ENCODE data around the gene KLHL22.
A peak's percentile ranks its signal among the peaks of the same experiment; 100 is the strongest.
"Not testable (repeated sequence)": the region's sequence is repeated elsewhere in the genome, so short reads cannot be mapped to it uniquely, and the experiment has no call there.

Gene KLHL22

DNA sequence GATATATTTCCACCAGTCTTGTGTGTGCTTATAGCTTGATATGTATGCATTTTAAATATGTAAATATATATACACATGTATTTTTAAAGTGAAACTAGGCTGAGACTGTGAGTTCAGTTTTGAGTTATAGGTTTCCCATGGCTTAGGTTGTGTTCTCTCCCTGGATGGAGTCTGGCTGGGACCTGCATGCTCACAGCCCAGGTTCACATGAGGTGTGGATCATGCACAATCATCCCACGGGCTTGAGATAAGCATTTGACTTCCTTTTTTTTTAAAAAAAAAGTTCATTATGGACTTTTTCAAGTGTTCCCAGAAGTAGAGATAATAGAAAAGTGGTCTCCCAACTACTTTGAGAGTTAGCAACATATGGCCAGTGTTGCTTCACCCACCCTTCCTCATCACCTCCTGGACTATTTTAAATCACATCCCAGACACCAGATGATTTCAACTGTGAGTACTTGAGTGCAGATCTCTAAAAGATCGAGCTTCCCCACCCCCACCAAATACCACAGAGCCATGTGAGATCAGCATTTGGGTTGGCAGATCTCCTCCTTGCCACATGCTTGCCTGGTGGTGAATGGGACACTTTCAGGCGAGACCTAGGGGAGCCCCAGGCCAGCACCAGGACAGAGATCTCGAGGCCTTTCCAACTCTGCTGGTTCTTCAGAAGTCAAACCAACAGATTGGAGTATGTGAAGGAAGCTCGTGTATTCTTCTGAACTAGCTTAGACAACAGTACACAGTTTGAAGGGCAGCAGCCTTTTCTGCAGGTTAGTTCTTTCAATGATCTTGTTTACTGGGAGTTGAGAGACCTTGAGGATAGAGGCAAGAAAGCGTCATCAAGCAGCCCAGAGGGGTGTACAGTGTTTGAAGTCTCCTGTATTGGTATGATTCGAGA is 27.7 kb upstream of the KLHL22 start:
- no peak for DNase-seq (ENCODE audit: low spot score)

DNA sequence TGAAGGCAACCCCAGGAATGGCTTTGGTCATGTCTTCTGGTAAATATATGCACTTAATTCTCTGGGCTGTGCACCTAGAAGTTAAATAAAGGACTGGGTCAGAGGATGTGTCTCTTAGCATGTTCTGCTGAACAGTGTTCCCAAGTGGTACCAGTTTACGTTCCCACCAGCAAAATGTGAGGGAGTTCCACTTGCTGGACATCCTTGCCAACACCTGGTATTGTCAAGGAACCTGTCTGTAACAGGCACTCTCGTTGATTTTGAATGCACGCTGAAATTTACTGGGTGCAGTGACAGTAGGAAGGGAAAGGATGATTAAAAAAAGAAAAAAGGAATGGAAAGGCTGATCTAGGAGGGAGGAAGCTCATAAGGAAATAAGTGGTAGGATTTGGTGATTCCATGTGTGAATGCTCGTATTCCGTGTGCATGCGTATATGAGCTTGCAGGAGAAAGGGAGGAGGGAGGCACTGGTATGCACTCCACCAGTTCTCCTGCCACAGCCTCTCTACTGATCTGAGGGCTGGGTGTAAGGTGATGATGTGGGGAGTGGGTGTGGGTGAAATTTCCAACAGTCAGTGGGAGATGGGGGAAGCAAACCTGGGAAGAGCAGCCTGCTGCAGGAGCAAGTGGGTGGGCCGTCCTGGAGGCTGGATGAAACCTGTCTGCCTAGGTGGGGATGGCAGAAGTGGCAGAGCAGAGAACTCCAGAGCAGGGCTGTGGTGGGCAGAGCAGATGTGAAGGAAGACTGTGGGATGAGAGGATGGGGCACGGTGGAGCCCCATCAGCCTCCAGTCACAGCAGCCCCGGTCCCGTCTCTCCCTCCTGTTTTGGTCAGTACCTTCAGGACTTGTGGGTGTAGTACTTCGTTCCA is 26.8 kb upstream of the KLHL22 start:
- DNase-seq (ENCODE audit: low spot score) = no peak

DNA sequence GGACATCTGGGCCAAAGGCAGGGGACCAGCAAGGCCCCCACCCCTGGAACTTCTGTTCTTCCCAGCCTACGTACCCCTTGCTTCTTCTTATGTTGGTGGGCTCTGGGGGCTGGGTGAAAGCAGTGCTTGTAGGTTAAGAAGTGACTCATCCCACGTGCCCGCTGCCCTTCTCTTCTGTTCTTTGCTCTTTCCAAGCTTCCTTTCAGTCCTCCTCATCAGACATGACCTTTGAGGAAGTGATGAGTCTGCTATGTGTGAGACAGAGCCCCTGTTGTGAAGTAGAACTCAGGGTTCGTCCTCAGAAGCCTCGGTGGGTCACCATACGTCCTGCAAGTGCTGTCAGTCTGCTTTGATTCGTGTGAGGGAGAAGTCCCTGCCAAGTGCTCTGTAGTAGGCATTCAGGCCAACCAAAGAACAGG is 24.5 kb upstream of the KLHL22 start:
- no peak for DNase-seq (ENCODE audit: low spot score)

DNA sequence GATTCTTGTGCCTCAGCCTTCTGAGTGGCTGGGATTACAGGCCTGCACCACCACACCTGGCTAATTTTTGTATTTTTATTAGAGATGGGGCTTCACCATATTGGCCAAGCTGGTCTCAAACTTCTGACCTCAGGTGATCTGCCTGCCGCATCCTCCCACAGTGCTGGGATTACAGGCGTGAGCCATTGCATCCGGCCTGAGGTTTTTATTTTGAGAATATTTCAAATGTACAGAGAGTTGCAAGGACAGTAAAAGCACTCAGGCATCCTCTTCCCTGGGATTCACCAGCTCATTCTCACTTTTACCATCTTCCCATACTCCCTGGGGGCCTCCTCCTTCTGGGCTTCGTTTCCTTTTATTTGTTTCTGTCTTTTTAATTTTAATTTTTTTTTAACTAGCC is 24.0 kb upstream of the KLHL22 start:
- no peak for DNase-seq (ENCODE audit: low spot score)

DNA sequence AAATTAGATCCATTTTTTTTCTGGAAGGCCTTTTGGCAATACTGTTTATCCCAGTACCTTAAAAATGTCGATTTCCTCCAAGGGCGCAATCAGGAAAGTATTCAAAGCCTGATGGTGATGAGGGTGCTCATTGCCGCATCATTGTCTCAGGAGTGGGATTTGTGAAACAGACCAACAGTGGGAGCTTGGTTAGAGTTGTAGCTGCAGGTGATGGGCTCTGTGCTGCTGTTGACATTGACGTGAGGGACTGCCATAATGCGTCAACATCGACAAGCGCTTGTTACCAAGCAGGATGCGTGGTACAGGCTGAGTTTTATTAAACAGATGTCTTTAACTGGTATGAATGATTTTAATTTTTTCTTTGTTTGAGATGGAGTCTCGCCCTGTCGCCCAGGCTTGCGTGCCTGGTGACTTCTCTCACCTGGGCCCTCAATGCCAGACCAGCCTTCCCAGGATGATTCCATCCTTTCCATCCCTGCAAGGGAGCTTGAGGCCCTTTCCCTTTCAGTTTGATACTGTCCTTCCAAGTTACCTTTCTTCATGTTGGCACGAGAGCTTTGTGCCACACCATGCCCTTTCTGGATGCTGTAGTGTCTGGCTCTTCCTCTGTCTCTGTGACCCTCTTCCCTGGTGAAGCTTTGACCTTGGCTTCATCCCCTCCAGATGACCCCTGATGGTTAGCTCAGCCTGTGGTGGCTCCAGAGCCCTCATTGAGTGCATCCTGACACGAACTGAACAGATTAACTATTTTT is 22.4 kb upstream of the KLHL22 start:
- DNase-seq (ENCODE audit: low spot score) = no peak

DNA sequence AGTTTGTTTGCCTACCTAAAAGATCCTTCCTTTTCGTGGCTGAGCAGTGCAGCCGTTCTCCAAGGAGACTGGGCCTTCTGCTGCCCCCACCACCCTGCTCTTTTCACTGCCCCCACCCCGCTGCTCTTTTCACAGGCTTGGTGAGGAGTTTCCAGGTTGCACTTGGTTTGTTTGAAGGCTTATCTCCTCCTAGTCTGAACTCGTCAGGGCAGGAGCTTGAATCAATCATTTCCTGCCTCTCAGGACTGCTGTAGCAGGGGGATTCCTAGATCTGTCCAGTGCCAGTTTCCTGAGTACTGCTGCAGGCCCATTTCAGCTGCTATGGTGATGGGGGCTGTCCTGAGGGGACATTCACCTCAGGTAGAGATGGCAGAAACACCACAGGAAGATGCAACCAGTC is 21.8 kb upstream of the KLHL22 start:
- DNase-seq (ENCODE audit: low spot score) = no peak

DNA sequence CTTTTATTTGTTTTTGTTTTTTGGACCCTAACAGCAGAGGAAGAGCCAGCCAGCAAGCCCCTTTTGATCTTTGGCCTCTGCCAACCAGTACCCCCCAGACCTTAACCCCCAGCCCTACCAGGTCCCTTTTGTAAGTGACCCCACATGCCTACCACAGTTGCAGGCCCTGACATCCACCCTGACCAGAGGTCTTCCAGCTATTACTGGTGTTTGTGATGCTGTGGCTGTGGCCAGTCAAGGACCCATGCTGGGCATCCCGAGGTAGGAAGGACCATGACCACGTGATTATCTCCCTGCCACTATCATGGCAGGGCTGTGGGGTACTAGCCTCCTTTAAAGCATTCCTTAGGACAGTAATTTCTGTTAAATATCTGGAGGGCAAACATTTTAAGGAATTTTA is 20.8 kb upstream of the KLHL22 start:
- no peak for DNase-seq (ENCODE audit: low spot score)

DNA sequence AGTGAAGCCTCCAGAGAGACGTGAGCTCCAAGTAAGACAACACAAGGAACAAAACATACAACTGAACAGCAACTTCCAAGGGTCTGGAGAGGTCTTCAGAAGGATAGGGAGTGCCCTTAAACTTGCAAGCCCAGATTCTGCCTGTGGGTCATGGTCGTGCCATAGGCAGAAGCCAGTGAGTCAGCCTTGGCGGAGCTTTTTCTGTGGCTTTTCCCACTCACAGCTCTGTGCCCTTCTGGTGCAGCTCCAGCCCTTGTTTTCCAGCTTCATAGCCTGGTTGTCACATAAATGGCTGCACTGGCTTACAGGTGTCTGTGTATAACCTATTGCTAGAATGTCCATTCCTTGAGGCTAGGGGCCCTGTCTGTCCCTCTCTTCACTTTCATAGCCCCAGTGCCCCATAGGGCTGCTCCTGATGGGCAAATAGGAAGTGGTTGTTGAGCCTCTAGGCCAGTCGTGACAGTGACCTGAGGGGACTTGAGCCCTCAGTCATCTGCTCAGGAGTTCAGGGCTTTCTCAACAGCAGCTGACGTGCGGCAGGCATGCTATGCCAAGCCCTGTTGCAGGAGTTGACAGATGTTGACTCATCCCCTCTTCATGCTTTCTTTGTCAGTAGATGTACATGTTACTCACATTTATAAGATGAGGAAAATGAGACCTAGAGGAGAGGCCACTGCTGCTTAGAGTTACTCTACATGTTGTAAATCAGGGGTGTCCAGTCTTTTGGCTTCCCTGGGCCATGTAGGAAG is 19.2 kb upstream of the KLHL22 start:
- DNase-seq (ENCODE audit: low spot score) = no peak

DNA sequence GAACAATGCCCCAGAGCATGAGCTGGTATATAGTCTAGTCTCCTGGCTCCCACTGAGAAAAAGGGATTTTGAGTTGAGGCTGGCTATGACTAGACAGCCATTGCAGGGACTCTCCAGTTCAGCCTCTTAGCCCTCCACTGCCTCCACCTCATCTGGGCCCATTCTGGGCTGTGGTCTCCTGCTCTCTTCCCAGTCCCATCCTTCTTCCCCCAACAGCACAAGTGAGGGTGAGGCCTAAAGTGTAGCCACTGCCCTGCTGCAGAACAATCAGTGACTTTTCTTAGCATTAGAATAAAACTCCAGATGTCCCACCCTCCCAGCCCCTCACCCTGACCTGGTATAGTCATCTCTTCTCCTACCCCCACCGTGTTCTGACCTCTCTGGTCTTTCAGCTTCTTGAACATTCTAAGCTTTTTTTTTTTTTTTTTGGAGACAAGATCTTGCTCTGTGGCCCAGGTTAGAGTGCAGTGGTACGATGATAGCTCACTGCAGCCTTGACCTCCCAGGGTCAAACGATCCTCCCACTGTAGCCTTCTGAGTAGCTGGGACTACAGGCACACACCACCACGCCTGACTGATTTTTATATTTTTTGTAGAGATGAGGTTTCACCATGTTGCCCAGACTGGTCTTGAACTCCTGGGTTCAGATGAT is 16.1 kb upstream of the KLHL22 start:
- DNase-seq (ENCODE audit: low spot score) = no peak

DNA sequence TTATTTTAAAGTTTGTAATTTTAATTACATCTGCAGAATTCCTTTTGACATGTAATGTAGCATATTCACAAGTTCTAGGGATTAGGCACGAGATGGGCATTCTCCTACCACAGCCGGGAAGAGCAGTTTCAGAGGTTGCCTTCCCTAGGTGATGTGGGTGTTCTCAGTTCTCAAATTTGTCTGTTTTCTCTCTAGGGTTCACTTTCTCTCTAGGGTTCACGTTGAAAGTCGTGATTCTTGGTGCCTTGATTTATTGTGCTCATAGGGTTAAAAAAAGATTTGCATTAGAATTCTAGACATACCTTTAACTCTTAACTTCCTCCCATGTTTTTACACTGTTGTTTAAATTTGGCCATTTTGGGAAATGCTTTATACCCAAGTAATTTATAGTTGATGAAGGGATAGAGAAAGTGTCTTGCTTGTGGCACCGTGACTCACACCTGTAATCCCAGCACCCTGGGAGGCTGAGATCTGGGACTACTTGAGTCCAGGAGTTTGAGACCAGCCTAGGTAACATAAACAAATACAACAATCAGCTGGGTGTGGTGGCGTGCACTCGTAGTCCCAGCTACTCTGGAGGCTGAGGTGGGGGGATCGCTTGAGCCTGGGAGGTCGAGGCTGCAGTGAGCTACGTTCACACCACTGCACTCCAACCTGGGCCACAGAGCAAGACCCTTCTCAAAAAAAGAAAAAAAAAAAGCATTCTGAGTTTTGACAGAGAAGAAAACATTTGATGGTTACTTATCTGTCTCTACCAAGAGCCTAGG is 15.4 kb upstream of the KLHL22 start:
- DNase-seq (ENCODE audit: low spot score) = no peak

DNA sequence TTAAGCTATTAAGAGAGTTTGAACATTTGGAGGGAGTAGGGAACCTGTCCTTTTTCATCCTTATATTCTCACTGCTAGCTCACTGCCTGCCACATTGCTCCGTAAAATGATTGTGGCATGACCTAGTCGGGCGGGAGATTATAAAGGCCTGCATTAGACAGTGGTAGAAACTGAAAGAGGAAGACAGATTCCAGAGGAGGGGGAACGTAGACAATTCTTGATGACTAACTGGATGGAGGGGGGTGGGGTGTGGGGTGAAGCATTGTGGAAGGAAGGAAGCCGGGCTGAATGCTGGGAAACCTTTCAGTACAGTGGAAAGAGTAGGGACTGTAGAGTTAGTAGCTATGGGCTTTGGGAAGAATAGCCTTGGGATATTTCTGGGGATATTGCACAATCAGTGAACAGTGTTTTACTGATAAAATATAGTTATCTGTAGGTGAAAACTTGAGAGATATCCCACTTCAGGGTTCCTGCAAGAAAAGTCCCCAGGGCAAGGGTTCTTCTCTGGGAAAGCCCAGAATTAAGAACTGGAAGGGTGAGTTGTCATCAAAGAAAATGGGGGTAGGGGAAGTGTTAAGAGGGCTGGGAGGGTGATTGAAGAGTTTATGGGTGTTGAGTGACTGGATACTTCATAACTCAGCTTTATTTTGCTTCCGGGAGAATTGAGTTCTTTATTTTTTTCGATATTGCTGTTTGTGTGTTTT is 13.9 kb upstream of the KLHL22 start:
- peak; percentile 58 for DNase-seq (ENCODE audit: low spot score)

DNA sequence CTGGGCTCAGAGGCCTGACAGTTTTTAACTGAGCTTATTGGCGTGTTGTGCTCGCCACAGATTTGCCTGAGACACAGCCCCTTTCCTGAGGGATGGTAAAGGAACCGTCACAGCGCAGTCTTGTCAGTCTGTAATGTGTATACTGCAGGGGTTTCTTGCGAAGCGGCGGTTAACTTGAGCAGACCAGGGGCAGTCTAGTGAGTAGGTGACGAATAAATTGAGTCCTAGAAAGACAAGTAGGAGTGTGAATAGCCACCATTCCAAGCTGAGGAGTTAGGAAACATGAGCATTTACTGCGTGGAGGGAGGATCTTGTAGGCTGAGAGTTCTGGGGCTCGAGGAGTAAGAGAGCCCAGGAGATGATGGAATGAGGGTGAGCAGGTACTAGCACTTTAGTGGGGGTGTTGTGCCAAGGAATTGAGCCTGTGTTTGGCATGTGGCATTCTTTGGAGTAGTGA is 13.2 kb upstream of the KLHL22 start:
- no peak for DNase-seq (ENCODE audit: low spot score)

DNA sequence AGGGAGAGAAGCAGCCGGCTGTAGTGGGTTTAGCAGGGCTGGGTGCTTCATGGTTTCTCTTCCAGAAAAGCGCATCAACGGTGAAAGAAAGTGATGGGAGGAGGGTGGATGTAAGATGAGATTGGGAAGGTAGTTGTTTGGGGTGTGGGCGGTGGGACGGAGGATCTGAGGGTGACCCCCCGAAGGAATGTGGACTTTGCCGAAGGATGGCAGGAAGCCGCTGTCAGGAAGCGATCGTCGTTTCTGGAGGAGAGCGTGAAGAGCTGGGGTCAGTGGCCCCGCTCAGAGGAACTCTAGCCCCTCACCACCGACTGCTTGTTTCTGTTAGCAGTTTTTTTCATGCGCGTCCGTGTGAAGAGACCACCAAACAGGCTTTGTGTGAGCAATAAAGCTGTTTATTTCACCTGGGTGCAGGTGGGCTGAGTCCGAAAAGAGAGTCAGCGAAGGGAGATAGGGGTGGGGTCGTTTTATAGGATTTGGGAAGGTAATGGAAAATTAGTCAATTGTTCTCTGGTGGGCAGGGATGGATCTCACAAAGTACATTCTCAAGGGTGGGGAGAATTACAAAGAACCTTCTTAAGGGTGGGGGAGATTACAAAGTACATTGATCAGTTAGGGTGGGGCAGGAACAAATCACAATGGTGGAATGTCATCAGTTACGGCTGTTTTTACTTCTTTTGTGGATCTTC is 12.6 kb upstream of the KLHL22 start:
- DNase-seq (ENCODE audit: low spot score) = not testable (repeated sequence)

DNA sequence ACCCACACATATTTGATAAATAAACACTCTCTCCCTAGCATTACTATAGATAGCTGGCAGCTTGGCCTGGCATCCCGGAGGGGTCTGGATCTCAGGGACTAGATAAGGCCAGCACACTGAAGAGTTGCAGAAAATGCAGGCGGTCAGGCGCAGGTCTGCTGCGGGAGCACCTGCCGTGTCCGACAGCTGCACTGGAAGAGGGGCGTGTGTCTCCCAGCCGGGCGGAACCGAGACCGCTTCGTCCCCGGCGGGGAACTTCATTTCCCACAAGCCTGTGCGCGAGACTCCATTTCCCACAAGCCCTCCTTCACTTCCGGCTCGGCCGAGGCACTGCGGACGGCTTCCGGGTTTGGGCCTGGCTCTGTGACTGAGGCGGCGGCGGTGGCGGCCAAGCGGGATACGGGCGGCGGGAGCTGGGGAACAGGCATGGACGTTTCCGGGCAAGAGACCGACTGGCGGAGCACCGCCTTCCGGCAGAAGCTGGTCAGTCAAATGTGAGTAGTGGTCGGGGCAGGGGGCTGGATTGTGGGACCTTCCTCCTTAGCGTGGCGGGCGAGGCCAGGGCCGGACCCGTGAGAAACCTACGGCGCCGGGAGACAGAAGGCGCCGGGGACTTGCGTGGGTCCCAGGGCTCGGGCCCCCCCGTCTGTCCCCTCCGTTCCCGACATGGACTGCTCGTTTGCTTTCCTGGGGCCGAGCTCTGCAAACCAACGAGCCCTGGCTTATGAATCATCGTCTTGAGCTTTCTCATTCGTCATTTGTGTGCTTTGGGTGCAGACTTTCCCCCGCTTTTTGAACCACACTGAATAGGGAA is 11.9 kb upstream of the KLHL22 start, which contains the start of gene MED15:
Gene MED15, plus strand, starts transcription at position 358 of the 814 bp plus-strand sequence. Its CDS starts 69 bp downstream, at position 427.
- peak; percentile 87 for DNase-seq (ENCODE audit: low spot score)

DNA sequence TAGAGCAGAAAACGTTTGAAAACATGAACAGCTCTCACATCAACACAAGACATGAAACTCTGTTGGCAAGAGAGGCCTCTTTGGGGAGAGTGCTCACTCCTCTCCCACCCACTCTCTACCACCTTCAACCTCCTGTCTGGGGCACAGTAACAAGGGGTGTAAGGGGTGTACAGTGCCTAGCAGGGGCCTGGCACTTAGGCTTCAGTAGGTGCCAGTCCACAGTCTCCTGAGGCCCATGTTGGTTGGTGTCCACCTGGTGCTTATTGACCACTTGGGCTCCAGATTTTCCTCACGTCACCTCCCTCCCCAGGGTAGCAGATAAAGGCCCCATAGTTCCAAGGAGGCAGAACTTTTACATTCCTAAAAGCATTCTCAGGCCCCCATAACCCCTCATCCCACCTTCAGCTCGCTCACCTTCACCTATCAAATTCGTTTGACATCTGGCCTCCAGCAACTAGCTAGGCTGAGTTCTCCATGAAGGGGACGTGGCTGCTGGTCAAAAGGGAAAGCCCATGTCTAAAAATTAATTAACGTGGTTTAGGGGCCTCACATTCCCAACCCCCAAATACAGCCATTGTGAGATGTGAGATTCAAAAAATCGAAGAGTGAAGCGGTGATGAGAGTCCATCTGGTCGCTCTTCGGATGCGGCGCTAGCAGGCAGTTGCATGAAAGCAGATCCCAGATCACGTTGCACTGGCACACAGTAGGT is 11.1 kb upstream of the KLHL22 start:
- DNase-seq (ENCODE audit: low spot score) = no peak

DNA sequence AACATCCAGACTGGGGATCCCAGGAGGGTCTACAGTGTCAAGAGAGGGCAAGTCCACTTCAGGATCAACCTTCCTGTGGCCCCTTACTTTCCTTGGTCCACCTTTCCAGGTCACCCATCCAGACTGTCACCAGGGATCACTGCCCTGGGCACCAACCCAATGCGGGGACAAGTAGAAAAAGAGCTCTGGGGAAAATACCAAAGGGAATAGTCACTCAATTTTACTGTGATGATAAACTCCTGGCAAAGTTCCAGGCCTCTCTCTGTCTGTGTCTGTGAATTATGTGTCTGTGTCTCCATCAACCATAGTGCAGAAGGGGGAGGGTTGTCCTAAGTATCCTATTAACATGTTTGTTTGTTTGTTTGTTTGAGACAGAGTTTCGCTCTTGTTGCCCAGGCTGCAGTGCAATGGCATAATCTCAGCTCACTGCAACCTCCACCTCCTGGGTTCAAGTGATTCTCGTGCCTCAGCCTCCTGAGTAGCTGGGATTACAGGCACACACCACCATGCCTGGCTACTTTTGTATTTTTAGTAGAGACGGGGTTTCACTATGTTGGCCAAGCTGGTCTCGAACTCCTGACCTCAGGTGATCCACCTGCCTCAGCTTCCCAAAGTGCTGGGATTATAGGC is 8.8 kb upstream of the KLHL22 start:
- DNase-seq (ENCODE audit: low spot score) = not testable (repeated sequence)

DNA sequence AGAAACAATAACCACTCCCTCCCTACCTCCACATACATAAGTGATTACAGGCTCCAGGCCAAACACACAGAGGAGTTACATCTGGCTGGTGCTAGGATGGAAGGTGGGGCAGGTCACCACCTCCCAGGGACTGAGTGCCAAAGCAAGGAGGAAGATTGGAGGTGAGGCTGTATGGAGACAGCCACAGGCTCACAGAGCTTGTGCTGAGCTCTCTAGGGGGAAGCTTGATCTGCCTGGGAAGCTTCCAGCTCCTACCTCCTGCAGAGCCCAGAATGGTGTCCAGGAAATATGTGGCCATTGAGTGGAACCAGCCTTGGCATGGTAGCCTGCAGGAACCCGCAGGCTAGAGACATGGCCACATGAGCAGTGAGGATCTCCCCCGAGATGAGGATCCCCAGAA is 8.2 kb upstream of the KLHL22 start:
- no peak for DNase-seq (ENCODE audit: low spot score)
